ENCODE results near the gene ASB8. TPM values are rescaled to one million over a fixed set of nuclear protein-coding genes. Genes with fewer than 3 reads are reported as not detected.
"Not testable (repeated sequence)": the region's sequence is repeated elsewhere in the genome, so short reads cannot be mapped to it uniquely, and the experiment has no call there.

ASB8 gene
- total and polyA plus RNA-seq, 2 donors (not counting 1 experiment from before 2014, with no cell fraction given): 23.8 to 35.0 TPM

DNA sequence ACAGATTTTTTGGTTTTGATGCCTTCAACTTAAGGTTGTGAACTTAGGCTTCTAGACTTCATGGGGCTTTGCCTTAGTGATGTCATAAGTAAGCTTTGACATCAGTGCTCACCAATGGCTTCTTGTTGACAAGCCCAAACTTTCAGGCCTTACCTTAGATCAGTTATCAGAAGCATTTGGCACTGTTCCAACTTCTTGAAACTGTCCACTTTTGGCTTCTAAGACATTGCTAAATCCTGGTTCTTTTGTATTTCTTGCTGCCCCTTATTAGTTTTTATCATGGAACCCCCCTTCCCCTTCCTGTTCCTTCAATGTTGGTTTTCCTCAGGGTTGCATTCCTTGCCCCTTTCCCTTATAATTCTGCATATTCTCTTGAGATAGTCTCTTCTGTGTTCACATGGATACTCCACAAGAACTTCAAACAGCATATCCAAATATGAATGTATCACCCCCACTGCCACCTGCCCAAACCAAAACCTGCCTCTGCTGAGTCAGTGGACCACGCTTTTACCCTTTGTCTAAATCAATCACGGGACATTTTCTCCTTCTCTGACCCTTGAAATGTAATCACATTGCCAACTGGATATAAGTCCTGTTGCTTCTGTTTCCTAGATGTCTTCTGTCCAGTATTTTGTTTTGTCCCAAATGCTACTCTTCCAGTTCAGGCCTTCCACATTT lies 30.2 kb downstream of the ASB8 start:
- no peak overlapping the region for H3K9ac ChIP-seq (ENCODE audit: insufficient read depth, low read length)
- no peaks in the 10 kb centered on the region for H4K20me1 ChIP-seq (ENCODE audit: control insufficient read depth, extremely low read depth, insufficient read depth, low read length)
- H2AFZ ChIP-seq (ENCODE audit: low read length): no peak overlapping the region
- no peaks in the 10 kb centered on the region for H3K4me1 ChIP-seq (ENCODE audit: control insufficient read depth, extremely low read depth, insufficient read depth, low read length)
- H3K4me2 ChIP-seq (ENCODE audit: extremely low read depth, insufficient read depth, low read length): no peak overlapping the region
- no peaks in the 10 kb centered on the region for H3K9me3 ChIP-seq (ENCODE audit: control insufficient read depth, insufficient read depth, low read depth, low read length)
- no peak for DNase-seq (ENCODE audit: low read depth in 2 of 2)
- no peaks in the 10 kb centered on the region for H3K79me2 ChIP-seq (ENCODE audit: control insufficient read depth, insufficient read depth, low read length)
- H3K36me3 ChIP-seq (ENCODE audit: control insufficient read depth, insufficient read depth, low read length): peaks cover 5% of the 10 kb centered on the region
- no peak overlapping the region for H3K4me3 ChIP-seq (replicated peaks in 1 of 4; ENCODE audit: control extremely low read depth in 1 of 4, insufficient read depth in 1 of 4, low read depth in 3 of 4, low read length in 4 of 4)
- H3K27ac ChIP-seq (ENCODE audit: insufficient read depth, low read length): no peak overlapping the region
- TF ChIP-seq EZH2 (IDR thresholded peaks at IDR 0.05; ENCODE audit: low read length, missing control alignments): no peak
- TF ChIP-seq, protein P1, sequence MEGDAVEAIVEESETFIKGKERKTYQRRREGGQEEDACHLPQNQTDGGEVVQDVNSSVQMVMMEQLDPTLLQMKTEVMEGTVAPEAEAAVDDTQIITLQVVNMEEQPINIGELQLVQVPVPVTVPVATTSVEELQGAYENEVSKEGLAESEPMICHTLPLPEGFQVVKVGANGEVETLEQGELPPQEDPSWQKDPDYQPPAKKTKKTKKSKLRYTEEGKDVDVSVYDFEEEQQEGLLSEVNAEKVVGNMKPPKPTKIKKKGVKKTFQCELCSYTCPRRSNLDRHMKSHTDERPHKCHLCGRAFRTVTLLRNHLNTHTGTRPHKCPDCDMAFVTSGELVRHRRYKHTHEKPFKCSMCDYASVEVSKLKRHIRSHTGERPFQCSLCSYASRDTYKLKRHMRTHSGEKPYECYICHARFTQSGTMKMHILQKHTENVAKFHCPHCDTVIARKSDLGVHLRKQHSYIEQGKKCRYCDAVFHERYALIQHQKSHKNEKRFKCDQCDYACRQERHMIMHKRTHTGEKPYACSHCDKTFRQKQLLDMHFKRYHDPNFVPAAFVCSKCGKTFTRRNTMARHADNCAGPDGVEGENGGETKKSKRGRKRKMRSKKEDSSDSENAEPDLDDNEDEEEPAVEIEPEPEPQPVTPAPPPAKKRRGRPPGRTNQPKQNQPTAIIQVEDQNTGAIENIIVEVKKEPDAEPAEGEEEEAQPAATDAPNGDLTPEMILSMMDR (conservative IDR thresholded peaks at IDR 0.05 in 1 of 2, IDR thresholded peaks at IDR 0.05 in 1 of 2; ENCODE audit: low read depth in 1 of 2, low read length in 2 of 2): no peak
- H3K27me3 ChIP-seq (ENCODE audit: control insufficient read depth, insufficient read depth, low read length): no peaks in the 10 kb centered on the region

DNA sequence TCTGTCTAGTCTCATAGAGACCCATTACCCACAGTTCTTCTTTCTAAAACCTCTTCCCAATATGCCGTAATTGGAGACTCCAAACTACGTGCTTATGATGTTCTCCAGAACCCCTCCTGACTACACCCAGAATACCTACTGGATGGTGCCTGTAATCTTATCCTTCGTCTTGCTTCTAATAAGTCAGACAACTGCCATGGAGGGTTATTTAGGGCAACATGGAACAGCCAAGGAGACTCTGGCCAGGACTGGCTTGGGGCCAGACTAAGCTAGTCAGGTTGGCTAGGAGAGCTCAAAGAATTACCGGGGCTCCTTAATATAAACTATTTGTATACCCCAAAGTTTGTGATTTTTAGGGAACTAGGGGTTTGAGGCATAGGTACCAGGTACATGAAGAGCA lies 31.3 kb downstream of the ASB8 start:
- Histone ChIP-seq H3K79me2 (ENCODE audit: control insufficient read depth, insufficient read depth, low read length) (peaks cover 7% of the 10 kb centered on the region), H3K4me1 (ENCODE audit: control insufficient read depth, extremely low read depth, insufficient read depth, low read length) (no peaks in the 10 kb centered on the region), H3K4me2 (ENCODE audit: extremely low read depth, insufficient read depth, low read length) (no peak overlapping the region), H3K9me3 (ENCODE audit: control insufficient read depth, insufficient read depth, low read depth, low read length) (no peaks in the 10 kb centered on the region), H2AFZ (ENCODE audit: low read length) (no peak overlapping the region), H4K20me1 (ENCODE audit: control insufficient read depth, extremely low read depth, insufficient read depth, low read length) (no peaks in the 10 kb centered on the region), H3K27ac (ENCODE audit: insufficient read depth, low read length) (no peak overlapping the region), H3K9ac (ENCODE audit: insufficient read depth, low read length) (no peak overlapping the region), H3K36me3 (ENCODE audit: control insufficient read depth, insufficient read depth, low read length) (peaks cover 5% of the 10 kb centered on the region), H3K4me3 (replicated peaks in 1 of 4; ENCODE audit: control extremely low read depth in 1 of 4, insufficient read depth in 1 of 4, low read depth in 3 of 4, low read length in 4 of 4) (no peak overlapping the region), H3K27me3 (ENCODE audit: control insufficient read depth, insufficient read depth, low read length) (no peaks in the 10 kb centered on the region)
- TF ChIP-seq, protein P1 (conservative IDR thresholded peaks at IDR 0.05 in 1 of 2, IDR thresholded peaks at IDR 0.05 in 1 of 2; ENCODE audit: low read depth in 1 of 2, low read length in 2 of 2): no peak
- no peak for TF ChIP-seq EZH2 (IDR thresholded peaks at IDR 0.05; ENCODE audit: low read length, missing control alignments)
- DNase-seq (ENCODE audit: low read depth in 2 of 2): no peak

DNA sequence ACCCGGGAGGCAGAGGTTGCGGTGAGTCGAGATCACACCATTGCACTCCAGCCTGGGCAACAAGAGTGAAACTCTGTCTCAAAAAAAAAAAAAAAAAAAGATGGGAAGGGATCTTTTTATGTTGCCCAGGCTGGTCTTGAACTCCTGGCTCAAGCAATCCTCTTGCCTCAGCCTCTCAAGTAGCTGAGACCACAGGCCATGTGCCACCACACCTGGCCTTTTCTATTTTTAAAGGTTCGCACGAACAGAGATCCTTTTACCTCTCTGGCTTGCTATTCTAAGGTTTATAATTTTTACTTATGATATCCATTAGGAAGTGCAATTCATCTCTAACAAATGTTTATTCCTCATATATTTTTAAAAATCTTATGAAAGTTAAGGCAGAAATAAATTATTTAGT lies 31.8 kb downstream of the ASB8 start:
- not testable (repeated sequence) for H3K4me3 ChIP-seq (replicated peaks in 1 of 4; ENCODE audit: control extremely low read depth in 1 of 4, insufficient read depth in 1 of 4, low read depth in 3 of 4, low read length in 4 of 4); H4K20me1 ChIP-seq (ENCODE audit: control insufficient read depth, extremely low read depth, insufficient read depth, low read length); H3K36me3 ChIP-seq (ENCODE audit: control insufficient read depth, insufficient read depth, low read length); H3K4me1 ChIP-seq (ENCODE audit: control insufficient read depth, extremely low read depth, insufficient read depth, low read length); H3K9me3 ChIP-seq (ENCODE audit: control insufficient read depth, insufficient read depth, low read depth, low read length); H3K27me3 ChIP-seq (ENCODE audit: control insufficient read depth, insufficient read depth, low read length); DNase-seq (ENCODE audit: low read depth in 2 of 2); H3K4me2 ChIP-seq (ENCODE audit: extremely low read depth, insufficient read depth, low read length); H3K9ac ChIP-seq (ENCODE audit: insufficient read depth, low read length); H3K27ac ChIP-seq (ENCODE audit: insufficient read depth, low read length); H2AFZ ChIP-seq (ENCODE audit: low read length)
- peaks cover 10% of the 10 kb centered on the region for H3K79me2 ChIP-seq (ENCODE audit: control insufficient read depth, insufficient read depth, low read length)

All from fibroblast of lung (primary cell).